HL-60 (cell line): ENCODE measurements around the gene NEB.
"Not testable (repeated sequence)": the region's sequence is repeated elsewhere in the genome, so short reads cannot be mapped to it uniquely, and the experiment has no call there.

Experiments used
- DNase-seq, 2 experiments: peaks; one replicate each; pipeline ENCODE4 v3.0.0-alpha.2; 2010 to 2020; ENCODE audit warnings: low read depth in 1 of 2, low spot score in 1 of 2
- H3K27ac ChIP-seq: fragments of 250-450 bp; sonication (Bioruptor Pico); replicated peaks from 2 replicates; pipeline ENCODE4 v1.5.1; 2020; ENCODE audit warnings: mild to moderate bottlenecking, moderate library complexity
- H3K27me3 ChIP-seq: fragments of 250-450 bp; sonication (Bioruptor Pico); 2 replicates; pipeline ENCODE4 v1.5.1; 2021; ENCODE audit warnings: mild to moderate bottlenecking, moderate library complexity; ENCODE audit not compliant: insufficient read depth, poor library complexity, severe bottlenecking
- H3K4me3 ChIP-seq: replicated peaks from 2 replicates; pipeline ENCODE4 v1.5.1; 2011; ENCODE audit warnings: mild to moderate bottlenecking, control low read depth, low read length; ENCODE audit not compliant: insufficient read depth
- GABPA ChIP-seq: IDR thresholded peaks from 2 replicates; pipeline ENCODE4 v1.6.1; 2012; ENCODE audit warnings: low read depth
- POLR2AphosphoS5 ChIP-seq: IDR thresholded peaks from 2 replicates; pipeline ENCODE4 v1.6.1; 2012; ENCODE audit warnings: low read depth
- SPI1 ChIP-seq: IDR thresholded peaks from 2 replicates; pipeline ENCODE4 v1.6.1; 2012; ENCODE audit warnings: low read depth, mild to moderate bottlenecking, borderline replicate concordance
- TF ChIP-seq, protein P1 (sequence below): IDR thresholded peaks from one replicate; pipeline ENCODE4 v1.5.1; 2011; ENCODE audit warnings: low read length, control low read depth, inconsistent platforms; ENCODE audit not compliant: insufficient read depth
- TF ChIP-seq, protein P2 (sequence below): IDR thresholded peaks from 2 replicates; pipeline ENCODE4 v1.6.1; 2012; ENCODE audit warnings: low read depth; ENCODE audit not compliant: insufficient replicate concordance

Gene NEB

DNA sequence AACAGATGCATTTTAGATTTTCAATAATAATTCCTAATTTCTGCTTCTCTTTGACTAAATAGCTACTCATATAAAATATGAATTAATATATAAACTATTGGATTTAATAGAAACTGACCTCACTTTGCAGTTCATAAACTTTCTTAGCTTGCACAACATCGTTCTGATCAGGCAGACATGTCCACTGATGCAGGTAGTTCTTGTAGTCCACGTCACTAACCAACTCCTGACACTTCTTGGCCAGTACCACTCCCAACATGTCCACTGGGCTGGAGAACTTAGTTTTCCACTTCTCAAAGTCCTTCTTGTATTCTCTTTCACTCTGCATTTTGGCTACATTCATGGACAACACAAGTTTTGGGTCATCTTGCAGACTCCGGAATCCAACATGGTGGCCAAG is 83.8 kb downstream of the NEB start:
- TF ChIP-seq SPI1, result no peak
- TF ChIP-seq POLR2AphosphoS5, result no peak
- no peak for TF ChIP-seq GABPA
- TF ChIP-seq, protein P1, sequence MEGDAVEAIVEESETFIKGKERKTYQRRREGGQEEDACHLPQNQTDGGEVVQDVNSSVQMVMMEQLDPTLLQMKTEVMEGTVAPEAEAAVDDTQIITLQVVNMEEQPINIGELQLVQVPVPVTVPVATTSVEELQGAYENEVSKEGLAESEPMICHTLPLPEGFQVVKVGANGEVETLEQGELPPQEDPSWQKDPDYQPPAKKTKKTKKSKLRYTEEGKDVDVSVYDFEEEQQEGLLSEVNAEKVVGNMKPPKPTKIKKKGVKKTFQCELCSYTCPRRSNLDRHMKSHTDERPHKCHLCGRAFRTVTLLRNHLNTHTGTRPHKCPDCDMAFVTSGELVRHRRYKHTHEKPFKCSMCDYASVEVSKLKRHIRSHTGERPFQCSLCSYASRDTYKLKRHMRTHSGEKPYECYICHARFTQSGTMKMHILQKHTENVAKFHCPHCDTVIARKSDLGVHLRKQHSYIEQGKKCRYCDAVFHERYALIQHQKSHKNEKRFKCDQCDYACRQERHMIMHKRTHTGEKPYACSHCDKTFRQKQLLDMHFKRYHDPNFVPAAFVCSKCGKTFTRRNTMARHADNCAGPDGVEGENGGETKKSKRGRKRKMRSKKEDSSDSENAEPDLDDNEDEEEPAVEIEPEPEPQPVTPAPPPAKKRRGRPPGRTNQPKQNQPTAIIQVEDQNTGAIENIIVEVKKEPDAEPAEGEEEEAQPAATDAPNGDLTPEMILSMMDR, result no peak
- TF ChIP-seq, protein P2, sequence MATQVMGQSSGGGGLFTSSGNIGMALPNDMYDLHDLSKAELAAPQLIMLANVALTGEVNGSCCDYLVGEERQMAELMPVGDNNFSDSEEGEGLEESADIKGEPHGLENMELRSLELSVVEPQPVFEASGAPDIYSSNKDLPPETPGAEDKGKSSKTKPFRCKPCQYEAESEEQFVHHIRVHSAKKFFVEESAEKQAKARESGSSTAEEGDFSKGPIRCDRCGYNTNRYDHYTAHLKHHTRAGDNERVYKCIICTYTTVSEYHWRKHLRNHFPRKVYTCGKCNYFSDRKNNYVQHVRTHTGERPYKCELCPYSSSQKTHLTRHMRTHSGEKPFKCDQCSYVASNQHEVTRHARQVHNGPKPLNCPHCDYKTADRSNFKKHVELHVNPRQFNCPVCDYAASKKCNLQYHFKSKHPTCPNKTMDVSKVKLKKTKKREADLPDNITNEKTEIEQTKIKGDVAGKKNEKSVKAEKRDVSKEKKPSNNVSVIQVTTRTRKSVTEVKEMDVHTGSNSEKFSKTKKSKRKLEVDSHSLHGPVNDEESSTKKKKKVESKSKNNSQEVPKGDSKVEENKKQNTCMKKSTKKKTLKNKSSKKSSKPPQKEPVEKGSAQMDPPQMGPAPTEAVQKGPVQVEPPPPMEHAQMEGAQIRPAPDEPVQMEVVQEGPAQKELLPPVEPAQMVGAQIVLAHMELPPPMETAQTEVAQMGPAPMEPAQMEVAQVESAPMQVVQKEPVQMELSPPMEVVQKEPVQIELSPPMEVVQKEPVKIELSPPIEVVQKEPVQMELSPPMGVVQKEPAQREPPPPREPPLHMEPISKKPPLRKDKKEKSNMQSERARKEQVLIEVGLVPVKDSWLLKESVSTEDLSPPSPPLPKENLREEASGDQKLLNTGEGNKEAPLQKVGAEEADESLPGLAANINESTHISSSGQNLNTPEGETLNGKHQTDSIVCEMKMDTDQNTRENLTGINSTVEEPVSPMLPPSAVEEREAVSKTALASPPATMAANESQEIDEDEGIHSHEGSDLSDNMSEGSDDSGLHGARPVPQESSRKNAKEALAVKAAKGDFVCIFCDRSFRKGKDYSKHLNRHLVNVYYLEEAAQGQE, result no peak
- Histone ChIP-seq H3K27ac (no peak overlapping the region), H3K4me3 (no peak overlapping the region), H3K27me3 (no peaks in the 10 kb centered on the region)
- DNase-seq, result no peak

DNA sequence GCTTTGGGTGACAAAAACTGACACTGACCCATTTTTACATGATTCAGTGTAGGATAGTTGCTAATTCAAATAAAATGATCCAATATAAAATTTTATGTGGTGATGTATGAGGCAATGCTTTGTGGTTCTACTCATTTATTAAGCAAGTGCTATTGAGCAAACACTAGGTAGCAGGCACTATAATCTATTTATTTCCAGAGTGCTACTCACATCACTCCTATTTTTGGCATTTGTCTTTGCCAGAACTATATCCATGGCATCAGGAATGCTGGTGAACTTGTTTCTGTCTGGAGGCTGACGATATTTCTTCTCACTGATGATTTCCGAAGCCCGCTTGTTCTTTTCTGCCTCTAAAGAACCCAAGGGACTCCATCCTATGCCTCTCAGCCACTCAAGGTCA is 84.3 kb downstream of the NEB start:
- DNase-seq, result peak in 1 of 2 experiments; percentile 30
- H3K27me3 ChIP-seq, result no peaks in the 10 kb centered on the region
- H3K4me3 ChIP-seq, result no peak overlapping the region
- TF ChIP-seq, protein P1, result no peak
- TF ChIP-seq, protein P2, result no peak
- no peak for TF ChIP-seq SPI1
- no peak for TF ChIP-seq POLR2AphosphoS5
- TF ChIP-seq GABPA, result no peak
- H3K27ac ChIP-seq, result no peak overlapping the region

DNA sequence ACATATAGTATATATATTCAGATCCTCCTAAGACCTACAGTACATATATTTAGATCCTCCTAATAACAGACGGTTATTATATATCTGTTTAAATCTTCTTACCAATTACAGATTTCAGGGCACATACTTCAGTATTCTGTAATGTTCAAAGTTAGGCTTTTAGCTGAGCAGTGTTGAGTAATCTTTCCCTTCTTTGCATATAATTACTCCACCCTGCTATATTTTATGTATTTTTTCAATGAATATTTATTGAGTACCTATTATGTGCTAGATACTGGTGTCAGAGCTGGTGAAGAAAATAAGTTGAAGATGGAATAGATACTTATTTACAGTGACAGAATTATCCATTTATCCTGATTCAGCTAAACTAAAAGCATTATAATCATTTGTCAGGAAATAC is 84.9 kb downstream of the NEB start:
- TF ChIP-seq, protein P2, result no peak
- TF ChIP-seq, protein P1, result no peak
- TF ChIP-seq POLR2AphosphoS5 (no peak), GABPA (no peak), SPI1 (no peak)
- Histone ChIP-seq H3K4me3 (no peak overlapping the region), H3K27ac (no peak overlapping the region), H3K27me3 (no peaks in the 10 kb centered on the region)
- DNase-seq, result no peak

DNA sequence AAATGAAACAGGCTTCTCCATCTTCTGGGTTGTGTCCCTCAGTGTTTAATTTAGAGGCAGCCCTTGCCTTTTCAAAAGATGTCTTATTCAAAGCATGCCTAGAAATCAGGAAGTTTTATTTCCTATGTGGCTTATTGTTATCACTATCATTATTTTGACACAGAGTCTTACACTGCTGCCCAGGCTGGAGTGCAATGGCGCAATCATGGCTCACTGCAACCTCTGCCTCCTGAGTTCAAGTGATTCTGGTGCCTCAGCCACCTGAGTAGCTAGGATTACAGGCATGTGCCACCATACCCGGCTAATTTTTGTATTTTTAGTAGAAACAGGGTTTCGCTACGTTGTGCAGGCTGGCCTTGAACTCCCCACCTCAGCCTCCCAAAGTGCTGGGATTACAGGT is 87.8 kb downstream of the NEB start:
- H3K27ac ChIP-seq, H3K27me3 ChIP-seq, H3K4me3 ChIP-seq: not testable (repeated sequence)
- DNase-seq, result peak in 1 of 2 experiments; percentile 65
